Measurements from ENCODE around the gene COA1. TPM values are rescaled to one million over a fixed set of nuclear protein-coding genes. Genes with fewer than 3 reads are reported as not detected.

The COA1 gene
- total RNA-seq, 4 donors from 2014 or later = 20.6 to 48.9 (median 33.2) TPM

- Histone ChIP-seq H3K27ac (peak overlapping the region in 3 of 4 donors; percentile 37 to 48 (median 41)), H3K36me3 (peaks cover 0 to 14% of the 10 kb centered on the region in 2 donors), H3K9me3 (no peaks in the 10 kb centered on the region), H3K4me3 (no peak overlapping the region), H3K27me3 (no peaks in the 10 kb centered on the region), H3K4me1 (peaks cover 0 to 26% (median 9%) of the 10 kb centered on the region in 3 donors)
- TF ChIP-seq CTCF (IDR thresholded peaks at IDR 0.05) (no peak), POLR2AphosphoS5 (IDR thresholded peaks at IDR 0.05) (no peak), POLR2A (IDR thresholded peaks at IDR 0.05) (no peak), EP300 (IDR thresholded peaks at IDR 0.05) (no peak)
- 15 to 22% methylated on average over 3 of the region's 3 CpGs for WGBS, 2 donors (ENCODE audit: low coverage in 1 of 2)
- ATAC-seq = no peak
Observed at GRCh38 chr7:43612599-43613589, 116.4 kb downstream of the COA1 start.

- Histone ChIP-seq H3K4me1 (peaks cover 0 to 26% (median 9%) of the 10 kb centered on the region in 3 donors), H3K27ac (peak overlapping the region in 3 of 4 donors; percentile 11 to 48 (median 37)), H3K36me3 (peaks cover 0 to 13% of the 10 kb centered on the region in 2 donors), H3K27me3 (no peaks in the 10 kb centered on the region), H3K4me3 (no peak overlapping the region), H3K9me3 (no peaks in the 10 kb centered on the region)
- ATAC-seq = no peak
- 44 to 60% methylated on average over 3 to 4 of the region's 5 CpGs for WGBS, 2 donors (ENCODE audit: low coverage in 1 of 2)
- TF ChIP-seq CTCF (IDR thresholded peaks at IDR 0.05) (no peak), EP300 (IDR thresholded peaks at IDR 0.05) (no peak), POLR2A (IDR thresholded peaks at IDR 0.05) (no peak)
Observed at GRCh38 chr7:43612128-43612527, 117.2 kb downstream of the COA1 start.

GRCh38 chr7:43609097-43609496 lies 120.2 kb downstream of the COA1 start:
- Histone ChIP-seq H3K27ac (no peak overlapping the region), H3K4me1 (peaks cover 0 to 26% (median 9%) of the 10 kb centered on the region in 3 donors), H3K27me3 (no peaks in the 10 kb centered on the region), H3K4me3 (no peak overlapping the region), H3K36me3 (peaks cover 0 to 13% of the 10 kb centered on the region in 2 donors), H3K9me3 (no peaks in the 10 kb centered on the region)
- WGBS, 2 donors (ENCODE audit: low coverage in 1 of 2) = 100% methylated on average over 1 to 2 of the region's 2 CpGs
- ATAC-seq = no peak
- TF ChIP-seq POLR2AphosphoS5 (IDR thresholded peaks at IDR 0.05) (no peak), POLR2A (IDR thresholded peaks at IDR 0.05) (no peak), CTCF (IDR thresholded peaks at IDR 0.05) (no peak), EP300 (IDR thresholded peaks at IDR 0.05) (no peak)

GRCh38 chr7:43604251-43604650 lies 125.1 kb downstream of the COA1 start:
- Histone ChIP-seq H3K9me3 (no peaks in the 10 kb centered on the region), H3K27me3 (no peaks in the 10 kb centered on the region), H3K27ac (no peak overlapping the region), H3K4me1 (peaks cover 0 to 6% (median 3%) of the 10 kb centered on the region in 3 donors), H3K4me3 (no peak overlapping the region), H3K36me3 (peaks cover 0 to 14% of the 10 kb centered on the region in 2 donors)
- TF ChIP-seq CTCF (IDR thresholded peaks at IDR 0.05) = no peak
- no peak for TF ChIP-seq POLR2AphosphoS5 (IDR thresholded peaks at IDR 0.05)
- TF ChIP-seq POLR2A (IDR thresholded peaks at IDR 0.05) = no peak
- no peak for ATAC-seq
- 86 to 100% methylated on average over 1 of the region's 1 CpG for WGBS, 2 donors (ENCODE audit: low coverage in 1 of 2)

Data from gastroesophageal sphincter (tissue), 4 donors.